A549 (cell line): ENCODE data around the gene SLC39A3. TPM values are rescaled to one million over a fixed set of nuclear protein-coding genes. Genes with fewer than 3 reads are reported as not detected.

Experiments
- ATAC-seq, 2 experiments: fragments of 200-7000 bp in 1 of 2; fragments of >200 bp in 1 of 2; cut with Nextera tagmentation in 1 of 2; cut with Tn5 transposase in 1 of 2; 3 replicates each; pipeline versions ENCODE4 v1.8.0 to v1.9.1; 2018 to 2020; ENCODE audit warnings: mild to moderate bottlenecking in 1 of 2, moderate library complexity in 1 of 2
- CTCF ChIA-PET: fragments of 300-600 bp; sonication (Branson Sonifier 250); formaldehyde crosslinking; extraction: SDS; loops from one replicate; lab custom pipeline; 2021; ENCODE audit warnings: antibody characterized with exemption, inconsistent platforms; lab: Yijun Ruan, JAX
- POLR2A ChIA-PET: fragments of 350-600 bp; formaldehyde crosslinking; extraction: SDS; loops from one replicate; lab custom pipeline; 2021; ENCODE audit warnings: antibody characterized with exemption, inconsistent platforms; lab: Yijun Ruan, JAX
- DNase-seq, 2 experiments: peaks; one replicate each; pipeline versions ENCODE4 v3.0.0 to v3.0.0-alpha.2; 2011 to 2016; ENCODE audit warnings: low read depth in 1 of 2, low spot score in 1 of 2
- FAIRE-seq: peaks from 2 replicates; lab custom pipeline; 2011; peaks lifted over from hg19 to GRCh38; lab: Jason Lieb, UNC
- H3K27ac ChIP-seq, 2 experiments: fragments of >200 bp; sonication (Bioruptor Twin); formaldehyde crosslinking; 3 replicates each; pipeline ENCODE4 v1.5.1; 2016 to 2017
- H3K4me1 ChIP-seq: fragments of >200 bp; sonication (Bioruptor Twin); formaldehyde crosslinking; 3 replicates; pipeline ENCODE4 v1.6.1; 2016
- H3K4me2 ChIP-seq: fragments of >200 bp; sonication (Bioruptor Twin); formaldehyde crosslinking; 3 replicates; pipeline ENCODE4 v1.6.1; 2016
- H3K4me3 ChIP-seq: fragments of >200 bp; sonication (Bioruptor Twin); formaldehyde crosslinking; 3 replicates; pipeline ENCODE4 v1.5.1; 2016
- H3K9me3 ChIP-seq: fragments of >200 bp; sonication (Bioruptor Twin); formaldehyde crosslinking; 3 replicates; pipeline ENCODE4 v1.6.1; 2016
- BHLHE40 ChIP-seq: IDR thresholded peaks from 2 replicates; pipeline ENCODE4 v1.6.1; 2012; ENCODE audit warnings: low read depth, low read length, inconsistent platforms
- CBX2 ChIP-seq: fragments of 200-600 bp; sonication (generic); IDR thresholded peaks from 2 replicates; pipeline ENCODE4 v1.6.1; 2016; ENCODE audit warnings: low read depth, mild to moderate bottlenecking, borderline replicate concordance
- CBX8 ChIP-seq: fragments of 200-600 bp; sonication (generic); IDR thresholded peaks from 2 replicates; pipeline ENCODE4 v1.6.1; 2016
- CHD4 ChIP-seq: fragments of 200-600 bp; sonication (generic); IDR thresholded peaks from 2 replicates; pipeline ENCODE4 v1.6.1; 2016; ENCODE audit warnings: antibody characterized with exemption, mild to moderate bottlenecking, borderline replicate concordance
- HDAC2 ChIP-seq: fragments of 200-600 bp; sonication (generic); IDR thresholded peaks from 2 replicates; pipeline ENCODE4 v1.6.1; 2016
- HOXA7 ChIP-seq: fragments of 250-450 bp; sonication (Bioruptor Pico); IDR thresholded peaks from 2 replicates; pipeline ENCODE4 v1.5.0; 2020; ENCODE audit warnings: mild to moderate bottlenecking, moderate library complexity
- JUN ChIP-seq, 2 experiments: fragments of >200 bp; sonication (Bioruptor Twin); formaldehyde crosslinking; IDR thresholded peaks; 2 replicates in 1 of 2; 3 replicates in 1 of 2; pipeline ENCODE4 v1.6.1; 2016 to 2017
- JUNB ChIP-seq: fragments of >200 bp; sonication (Bioruptor Twin); formaldehyde crosslinking; IDR thresholded peaks from 2 replicates; pipeline ENCODE4 v1.6.1; 2016
- MAZ ChIP-seq: fragments of 150-350 bp; IDR thresholded peaks from 2 replicates; pipeline ENCODE4 v1.6.1; 2014; ENCODE audit warnings: antibody characterized with exemption, low read depth, low read length, borderline replicate concordance
- NPAS2 ChIP-seq: fragments of 250-450 bp; sonication (Bioruptor Pico); IDR thresholded peaks from 2 replicates; pipeline ENCODE4 v1.8.0; 2022; ENCODE audit warnings: mild to moderate bottlenecking, moderate library complexity, borderline replicate concordance
- PHF8 ChIP-seq: fragments of 200-600 bp; sonication (generic); IDR thresholded peaks from 2 replicates; pipeline ENCODE4 v1.6.1; 2016; ENCODE audit warnings: low read depth, mild to moderate bottlenecking, antibody characterized with exemption, moderate library complexity, borderline replicate concordance
- RAD21 ChIP-seq, 2 experiments: fragments of >200 bp in 1 of 2; sonication (Bioruptor Twin) in 1 of 2; formaldehyde crosslinking in 1 of 2; IDR thresholded peaks in 1 of 2; conservative IDR thresholded peaks in 1 of 2; 2 replicates in 1 of 2; 3 replicates in 1 of 2; pipeline ENCODE4 v1.6.1; 2012 to 2018; ENCODE audit warnings: inconsistent platforms in 1 of 2
- RCOR1 ChIP-seq: fragments of 150-350 bp; IDR thresholded peaks from 2 replicates; pipeline ENCODE4 v1.6.1; 2014; ENCODE audit warnings: antibody characterized with exemption, low read length, low read depth
- SMC3 ChIP-seq: fragments of >200 bp; sonication (Bioruptor Twin); formaldehyde crosslinking; IDR thresholded peaks from 3 replicates; pipeline ENCODE4 v1.6.1; 2018; ENCODE audit warnings: inconsistent platforms
- SREBF2 ChIP-seq: fragments of 450-650 bp; IDR thresholded peaks from 2 replicates; pipeline ENCODE4 v1.6.1; 2014; ENCODE audit warnings: mild to moderate bottlenecking, moderate library complexity
- ZFP36 ChIP-seq: fragments of 450-650 bp; IDR thresholded peaks from 2 replicates; pipeline ENCODE4 v1.6.1; 2014; ENCODE audit warnings: borderline replicate concordance; ENCODE audit not compliant: partially characterized antibody
- ZNF302 ChIP-seq: fragments of 250-450 bp; sonication (Bioruptor Pico); IDR thresholded peaks from 2 replicates; pipeline ENCODE4 v1.9.0; 2021; ENCODE audit warnings: inconsistent platforms, mild to moderate bottlenecking, moderate library complexity
- WGBS: methylation state at CpG from one replicate; pipeline ENCODE4 v1.1.6; 2017; ENCODE audit errors: missing lambda C conversion rate; 5-methylcytosine and 5-hydroxymethylcytosine counted together
- polyA plus RNA-seq, 4 experiments: library from polyadenylated mRNA; depleted of rRNA in 3 of 4; stranded (reverse); fragments of >200 nt; fragmentation: RNase III in 1 of 4; extraction: RNeasy Plus Mini Kit Qiagen cat#74134 plus additional on column Dnase treatment in 1 of 4; gene quantifications; 2 replicates in 3 of 4; 3 replicates in 1 of 4; pipeline ENCODE4 v1.2.3, GENCODE V29; 2011 to 2017
- TF ChIP-seq, protein P1 (sequence below): fragments of 250-450 bp; sonication (Bioruptor Pico); IDR thresholded peaks from 2 replicates; pipeline ENCODE4 v1.5.0; 2020; ENCODE audit warnings: low read depth, mild to moderate bottlenecking, moderate library complexity

The SLC39A3 gene
- polyA plus RNA-seq, 2 of the 4 experiments (the other 2 are of a cell fraction): 28.3 to 29.6 TPM

DNA sequence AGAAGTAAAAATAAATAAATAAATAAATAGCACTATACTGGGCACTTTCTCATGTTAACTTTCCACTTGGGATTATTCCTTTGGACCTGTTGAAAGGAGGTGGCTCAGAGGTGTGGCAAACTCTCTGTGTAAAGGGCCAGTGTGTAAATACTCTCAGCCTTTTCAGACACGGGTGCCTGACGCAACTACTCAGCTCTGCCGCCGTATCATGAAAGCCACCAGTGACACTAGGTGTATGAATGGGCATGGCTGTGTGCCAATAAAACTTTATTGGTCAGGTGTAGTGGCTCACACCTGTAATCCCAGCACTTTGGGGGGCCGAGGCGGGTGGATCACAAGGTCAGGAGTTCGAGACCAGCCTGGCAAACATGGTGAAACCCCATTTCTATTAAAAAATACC, 20.1 kb upstream of the SLC39A3 start:
- ChIA-PET POLR2A (no interaction called here), CTCF (interaction anchor here (1.2 kb wide), 1 partner anchor 10 kb away, joined by 5 read pairs; no protein-coding TSS in a partner anchor)
- DNase-seq: no peak
- no peak for ATAC-seq
- H3K4me2 ChIP-seq: no peak overlapping the region
- no peak for TF ChIP-seq HOXA7 (CRISPR knock-in tag)
- TF ChIP-seq ZNF302 (CRISPR knock-in tag): no peak
- no peak for TF ChIP-seq JUNB
- no peak for TF ChIP-seq RAD21 (conservative IDR thresholded peaks at IDR 0.05 in 1 of 2, IDR thresholded peaks at IDR 0.05 in 1 of 2)
- no peak for TF ChIP-seq BHLHE40
- TF ChIP-seq RCOR1: no peak
- no peak for TF ChIP-seq JUN (IDR thresholded peaks at IDR 0.05)
- TF ChIP-seq ZFP36: no peak
- TF ChIP-seq PHF8: no peak
- no peak for TF ChIP-seq SMC3
- TF ChIP-seq NPAS2 (CRISPR knock-in tag): no peak
- TF ChIP-seq CBX8: no peak
- TF ChIP-seq MAZ: no peak
- no peaks in the 10 kb centered on the region for H3K4me1 ChIP-seq
- no peak overlapping the region for H3K27ac ChIP-seq
- no peak overlapping the region for H3K4me3 ChIP-seq
- FAIRE-seq: no peak
- 95% methylated on average over 7 of the region's 7 CpGs for WGBS
- no peaks in the 10 kb centered on the region for H3K9me3 ChIP-seq

DNA sequence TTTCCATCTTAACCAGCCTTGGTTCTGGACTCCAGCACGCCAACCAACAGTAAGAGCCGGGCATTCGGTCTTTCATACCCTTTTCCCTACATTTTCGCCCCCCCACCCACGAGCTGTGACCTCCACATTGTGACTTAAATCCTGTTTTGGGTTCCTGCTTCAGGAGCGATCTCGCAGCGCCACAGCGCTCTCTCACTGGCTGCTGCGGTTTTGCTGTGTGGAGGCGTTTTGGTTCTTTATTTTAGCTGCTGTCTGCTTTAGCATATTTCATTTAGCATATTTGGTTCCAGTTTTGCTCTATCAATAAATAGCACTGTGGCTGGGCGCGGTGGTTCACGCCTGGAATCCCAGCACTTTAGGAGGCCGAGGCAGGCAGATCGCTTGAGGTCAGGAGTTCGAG, 19.5 kb upstream of the SLC39A3 start:
- no peaks in the 10 kb centered on the region for H3K9me3 ChIP-seq
- no peak overlapping the region for H3K4me3 ChIP-seq
- no peaks in the 10 kb centered on the region for H3K4me1 ChIP-seq
- no peak overlapping the region for H3K4me2 ChIP-seq
- CTCF ChIA-PET: interaction anchor here (1.2 kb wide), 1 partner anchor 10 kb away, joined by 5 read pairs; no protein-coding TSS in a partner anchor
- no peak for ATAC-seq
- TF ChIP-seq CHD4: no peak
- no peak for TF ChIP-seq SREBF2
- 92% methylated on average over 17 of the region's 17 CpGs for WGBS
- no peak for DNase-seq
- no peak for FAIRE-seq
- POLR2A ChIA-PET: no interaction called here
- no peak overlapping the region for H3K27ac ChIP-seq

DNA sequence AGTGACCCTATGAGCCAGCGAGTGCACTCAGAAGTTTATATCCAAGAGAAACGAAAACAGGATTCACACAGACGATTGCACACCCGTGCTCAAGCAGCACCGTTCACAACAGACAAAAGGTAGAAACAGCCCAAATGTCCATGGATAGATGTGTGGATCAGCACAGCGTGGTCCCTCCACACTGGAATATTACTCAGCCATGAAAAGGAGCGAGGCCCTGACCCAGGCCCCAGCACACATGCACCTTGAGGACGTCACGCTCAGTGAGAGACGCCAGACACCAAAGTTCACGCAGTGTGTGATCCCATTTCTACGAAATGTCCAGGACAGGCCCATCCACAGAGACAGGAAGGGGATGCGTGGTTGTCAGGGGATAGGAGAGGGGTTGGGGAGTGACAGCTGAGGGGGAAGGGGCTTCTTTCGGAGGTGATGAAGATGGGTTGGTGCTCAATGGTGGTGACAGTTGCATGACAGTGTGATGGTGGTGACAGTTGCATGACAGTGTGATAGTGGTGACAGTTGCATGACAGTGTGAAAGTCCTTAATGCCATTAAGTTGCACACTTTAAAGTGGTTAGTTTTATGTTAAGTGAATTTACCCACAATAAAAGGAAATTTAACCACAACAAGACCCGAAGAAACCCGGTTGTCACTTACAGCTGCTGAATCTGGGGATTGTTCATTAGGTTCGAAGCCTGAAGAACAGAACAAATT, 18.9 kb upstream of the SLC39A3 start:
- no peak for ATAC-seq
- H3K4me2 ChIP-seq: no peak overlapping the region
- 97% methylated on average over 13 of the region's 17 CpGs for WGBS
- no peak for DNase-seq
- TF ChIP-seq SREBF2: no peak
- TF ChIP-seq, all 56 proteins: peak for 0
- Histone ChIP-seq H3K9me3 (no peaks in the 10 kb centered on the region), H3K27ac (no peak overlapping the region), H3K4me1 (no peaks in the 10 kb centered on the region), H3K4me3 (no peak overlapping the region)
- CTCF ChIA-PET: interaction anchor here (1.2 to 1.7 kb wide), 2 partner anchors 9 kb away, joined by 5 to 6 read pairs; no protein-coding TSS in a partner anchor
- no peak for FAIRE-seq
- POLR2A ChIA-PET: no interaction called here

DNA sequence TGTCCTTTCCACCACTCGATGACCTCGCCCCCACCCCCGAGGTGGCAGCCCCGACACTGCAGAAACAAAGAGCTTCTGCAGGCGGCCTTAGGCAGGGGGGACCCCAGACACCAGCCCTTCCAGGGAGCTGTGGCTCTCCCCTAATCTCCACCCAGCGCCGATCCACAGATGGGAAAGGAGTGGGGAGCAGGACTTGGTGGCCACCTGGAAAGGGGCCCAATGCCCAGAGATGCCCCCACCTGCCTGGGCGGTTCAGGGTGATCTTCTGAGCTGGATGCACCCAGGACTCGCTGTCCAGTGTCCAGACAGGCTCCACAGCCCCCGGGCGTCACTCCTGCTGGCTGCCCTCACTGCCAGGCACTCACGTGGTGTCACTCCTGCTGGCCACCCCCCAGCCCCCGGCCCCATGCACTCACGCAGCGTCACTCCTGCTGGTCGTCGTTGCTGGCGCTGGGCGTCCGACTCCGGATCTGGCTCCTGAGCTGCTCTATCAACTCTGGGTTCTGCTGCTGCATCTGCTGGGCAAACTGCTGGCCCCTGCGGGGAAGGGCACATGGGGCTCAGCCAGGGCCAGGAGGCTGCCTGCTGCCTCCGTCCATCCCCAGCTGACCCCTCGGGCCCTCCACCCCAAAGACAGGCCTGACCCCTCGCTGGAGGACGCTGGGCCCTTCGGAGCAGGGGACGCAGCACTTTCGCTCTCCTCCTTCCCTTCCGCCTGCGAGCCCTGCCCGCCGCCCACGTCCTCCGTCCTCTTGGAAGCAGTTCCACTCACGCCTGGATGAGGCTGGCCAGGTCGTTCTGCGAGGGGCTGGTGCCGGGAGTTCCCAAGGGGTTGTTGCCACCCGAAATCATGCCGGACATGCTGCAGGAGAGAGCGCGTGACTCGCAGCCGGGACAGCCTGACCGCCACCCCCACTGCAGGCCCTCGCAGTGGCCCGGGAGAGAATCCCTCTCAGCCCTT, 17.4 kb upstream of the SLC39A3 start:
- no peak for DNase-seq
- ChIA-PET POLR2A (no interaction called here), CTCF (interaction anchor here (1.7 to 1.9 kb wide), 2 partner anchors 8 to 109 kb away, joined by 6 to 8 read pairs; no protein-coding TSS in a partner anchor)
- no peak for FAIRE-seq
- H3K27ac ChIP-seq: no peak overlapping the region
- 93% methylated on average over 10 of the region's 48 CpGs for WGBS
- no peak overlapping the region for H3K4me3 ChIP-seq
- ATAC-seq: no peak
- H3K4me2 ChIP-seq: no peak overlapping the region
- no peaks in the 10 kb centered on the region for H3K4me1 ChIP-seq
- TF ChIP-seq, protein P1, sequence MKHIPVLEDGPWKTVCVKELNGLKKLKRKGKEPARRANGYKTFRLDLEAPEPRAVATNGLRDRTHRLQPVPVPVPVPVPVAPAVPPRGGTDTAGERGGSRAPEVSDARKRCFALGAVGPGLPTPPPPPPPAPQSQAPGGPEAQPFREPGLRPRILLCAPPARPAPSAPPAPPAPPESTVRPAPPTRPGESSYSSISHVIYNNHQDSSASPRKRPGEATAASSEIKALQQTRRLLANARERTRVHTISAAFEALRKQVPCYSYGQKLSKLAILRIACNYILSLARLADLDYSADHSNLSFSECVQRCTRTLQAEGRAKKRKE (CRISPR knock-in tag): no peak
- TF ChIP-seq NPAS2 (CRISPR knock-in tag): no peak
- TF ChIP-seq CBX2: no peak
- no peak for TF ChIP-seq HDAC2
- H3K9me3 ChIP-seq: no peaks in the 10 kb centered on the region
